K562 (cell line): ENCODE results near the gene FAM217B. TPM values are rescaled to one million over a fixed set of nuclear protein-coding genes. Genes with fewer than 3 reads are reported as not detected.

ENCODE experiments used
- ATAC-seq: fragments of 200-7000 bp; cut with Tn5 transposase; 3 replicates; pipeline ENCODE4 v1.9.1; 2020; ENCODE audit warnings: moderate library complexity
- BruUV-seq: library from RNA; stranded (reverse); fragments of 400-500 nt; replicated peaks from 2 replicates; lab custom pipeline; 2021; lab: Mats Ljungman, UMichigan
- CTCF ChIA-PET: fragments of 300-600 bp; formaldehyde crosslinking; extraction: SDS; loops from one replicate; lab custom pipeline; 2021; ENCODE audit warnings: low intra/inter-chr PET ratio; lab: Yijun Ruan, JAX
- POLR2A ChIA-PET: fragments of 300-600, 350-650 bp; sonication (Branson Sonifier 250); formaldehyde crosslinking; extraction: SDS; loops from one replicate; lab custom pipeline; 2021; ENCODE audit warnings: antibody characterized with exemption, inconsistent platforms; lab: Yijun Ruan, JAX
- DNase-seq, 4 experiments: peaks; one replicate each; pipeline versions ENCODE4 v3.0.0 to v3.0.0-alpha.2; 2011 to 2018; ENCODE audit warnings: low spot score in 3 of 4, mixed read lengths in 3 of 4; ENCODE audit errors: extremely low read depth in 1 of 4
- FAIRE-seq: peaks from 2 replicates; lab custom pipeline; 2011; peaks lifted over from hg19 to GRCh38; lab: Jason Lieb, UNC
- H2AFZ ChIP-seq: 2 replicates; pipeline ENCODE4 v1.6.0; 2011; ENCODE audit warnings: low read depth, low read length, control low read depth, inconsistent platforms
- H3K27ac ChIP-seq: fragments of 200-600 bp; 3 replicates; pipeline ENCODE4 v1.8.0; 2011; ENCODE audit warnings: low read depth, mild to moderate bottlenecking, control low read depth, inconsistent platforms, low read length, moderate library complexity, mixed read lengths; ENCODE audit errors: extremely low read depth
- H3K27me3 ChIP-seq, 2 experiments: fragments of 300-600 bp in 1 of 2; 2 replicates in 1 of 2; 3 replicates in 1 of 2; pipeline versions ENCODE4 v1.6.0 to v1.8.0; 2011; ENCODE audit warnings: inconsistent platforms in 2 of 2, low read length in 2 of 2, mild to moderate bottlenecking in 1 of 2, mixed read lengths in 1 of 2, moderate library complexity in 1 of 2; ENCODE audit not compliant: control insufficient read depth in 2 of 2, insufficient read depth in 2 of 2
- H3K36me3 ChIP-seq: fragments of 300-600 bp; 3 replicates; pipeline ENCODE4 v1.8.0; 2011; ENCODE audit warnings: mild to moderate bottlenecking, low read length, inconsistent platforms; ENCODE audit not compliant: control insufficient read depth, insufficient read depth
- H3K4me1 ChIP-seq, 2 experiments: fragments of 200-600 bp in 1 of 2; replicated peaks in 1 of 2; 2 replicates in 1 of 2; 3 replicates in 1 of 2; pipeline versions ENCODE4 v1.5.1 to v1.8.0; 2011; ENCODE audit warnings: inconsistent platforms in 2 of 2, low read length in 2 of 2, mild to moderate bottlenecking in 1 of 2, mixed read lengths in 1 of 2, moderate library complexity in 1 of 2; ENCODE audit not compliant: control insufficient read depth in 2 of 2, insufficient read depth in 2 of 2
- H3K4me2 ChIP-seq: 2 replicates; pipeline ENCODE4 v1.6.1; 2011; ENCODE audit warnings: low read length, control low read depth, inconsistent platforms, mixed read lengths; ENCODE audit not compliant: insufficient read depth
- H3K4me3 ChIP-seq: fragments of 200-600 bp; sonication (generic), shearing (Covaris generic); 2 replicates; pipeline ENCODE4 v1.5.1; 2016; ENCODE audit warnings: control low read depth, inconsistent platforms
- H3K79me2 ChIP-seq: fragments of 200-600 bp; 3 replicates; pipeline ENCODE4 v1.8.0; 2011; ENCODE audit warnings: low read length, inconsistent platforms; ENCODE audit not compliant: control insufficient read depth, insufficient read depth
- H3K9ac ChIP-seq, 2 experiments: 2 replicates each; pipeline versions ENCODE4 v1.6.0 to v1.6.1; 2011; ENCODE audit warnings: low read depth in 2 of 2, low read length in 2 of 2, control low read depth in 1 of 2, inconsistent platforms in 1 of 2, mild to moderate bottlenecking in 1 of 2, mixed read lengths in 1 of 2; ENCODE audit not compliant: insufficient read depth in 1 of 2
- H3K9me1 ChIP-seq: one replicate; pipeline ENCODE4 v1.6.0; 2011; ENCODE audit warnings: inconsistent platforms, mild to moderate bottlenecking, low read length, moderate library complexity; ENCODE audit not compliant: control insufficient read depth, insufficient read depth
- H3K9me3 ChIP-seq: replicated peaks from 2 replicates; pipeline ENCODE4 v1.5.1; 2011; ENCODE audit warnings: low read depth, low read length, inconsistent platforms; ENCODE audit not compliant: control insufficient read depth, insufficient read depth
- H4K20me1 ChIP-seq: replicated peaks from 2 replicates; pipeline ENCODE4 v1.6.1; 2011; ENCODE audit warnings: low read length, inconsistent platforms, mixed read lengths; ENCODE audit not compliant: control insufficient read depth, insufficient read depth
- MCM5 ChIP-seq: fragments of 450-650 bp; IDR thresholded peaks from 2 replicates; pipeline ENCODE4 v1.6.1; 2016; ENCODE audit warnings: low read depth
- WGBS: fragments of 100-300 bp; shearing (Covaris generic); methylation state at CpG from one replicate; pipeline ENCODE4 v1.1.6; 2016; ENCODE audit warnings: low coverage, mixed read lengths; ENCODE audit not compliant: insufficient coverage; ENCODE audit errors: missing lambda C conversion rate; 5-methylcytosine and 5-hydroxymethylcytosine counted together
- in situ Hi-C: fragments of 300-500 bp; cut with MboI; formaldehyde crosslinking; loops from 4 replicates; pipeline ENCODE4 v1.15.0; 2018; ENCODE audit warnings: inconsistent platforms, mixed read lengths
- intact Hi-C: fragments of 100-400 bp; cut with micrococcal nuclease; formaldehyde crosslinking; loops from 2 replicates; pipeline ENCODE4 v1.14.2; 2022
- polyA plus RNA-seq, 8 experiments: library from polyadenylated mRNA; depleted of rRNA in 4 of 8; stranded (reverse) in 5 of 8; unstranded in 3 of 8; fragments of >200 nt; fragmentation: Nextera tagmentation in 2 of 8; fragmentation: Illumina TruSeq in 1 of 8; extraction: Ambion mirVana in 2 of 8; extraction: Trizol in 1 of 8; gene quantifications; 2 replicates each; pipeline versions ENCODE4 v1.2.1 to v1.2.3, GENCODE V29; 2011 to 2014; ENCODE audit warnings: inconsistent platforms in 1 of 8, missing spikeins in 1 of 8
- total RNA-seq, 7 experiments: library from RNA; depleted of rRNA in 6 of 7; stranded (reverse); fragments of >200 nt in 6 of 7; fragmentation: Illumina TruSeq in 2 of 7; extraction: Trizol in 2 of 7; gene quantifications; 2 replicates each; pipeline versions ENCODE4 v1.2.1 to v1.2.3, GENCODE V29; 2011 to 2021; ENCODE audit warnings: low replicate concordance in 1 of 7
- TF ChIP-seq, protein P1 (sequence below), 3 experiments: fragments of 200-800 bp in 1 of 3; fragments of 250-450 bp in 1 of 3; fragments of 450-650 bp in 1 of 3; sonication (Bioruptor Pico) in 1 of 3; sonication (Bioruptor generic) in 1 of 3; formaldehyde crosslinking in 1 of 3; IDR thresholded peaks; 2 replicates each; pipeline versions ENCODE4 v1.6.1 to v1.8.0; 2016 to 2022; ENCODE audit warnings: mild to moderate bottlenecking in 2 of 3, missing genetic modification characterization in 2 of 3, missing compliant biosample characterization in 1 of 3, moderate library complexity in 1 of 3

FAM217B gene
- total and polyA plus RNA-seq, 9 of the 15 experiments (the other 6 are each of a cell fraction or from before 2014, with no cell fraction given), result 4.8 to 11.4 (median 6.9) TPM

DNA sequence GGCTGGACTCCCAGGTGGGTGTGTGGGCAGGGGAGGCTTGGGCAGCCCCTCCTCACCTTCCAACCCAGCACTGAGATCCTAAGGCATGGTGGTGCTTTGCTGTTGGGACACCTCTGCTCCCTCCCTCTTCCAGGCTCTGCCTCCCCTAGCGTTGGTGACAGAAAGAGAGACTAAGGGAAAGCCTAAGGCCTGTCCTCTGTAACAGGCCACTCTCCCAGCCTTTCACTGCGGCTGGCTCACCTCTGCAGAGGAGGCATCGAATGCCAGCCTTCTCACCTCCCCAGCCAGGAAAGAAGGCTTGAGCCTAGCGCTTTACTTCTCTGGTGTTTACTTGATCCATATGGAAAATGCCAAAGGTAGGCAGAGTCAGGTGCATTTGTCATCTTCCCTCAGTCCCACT is 14.5 kb downstream of the FAM217B start:
- H3K27ac ChIP-seq, result no peak overlapping the region
- ATAC-seq (peak; percentile 44; the same call in 2 of the 3 replicates), FAIRE-seq (no peak), DNase-seq (no peak)
- no peaks in the 10 kb centered on the region for H3K36me3 ChIP-seq
- BruUV-seq, result no TSS peak
- no peak overlapping the region for H3K4me3 ChIP-seq
- peaks cover 0 to 7% of the 10 kb centered on the region in 2 experiments; a peak in 1 of 5 replicates for H3K27me3 ChIP-seq
- H2AFZ ChIP-seq, result no peak overlapping the region
- H3K9me3 ChIP-seq, result no peaks in the 10 kb centered on the region
- 38% methylated on average over 3 of the region's 4 CpGs for WGBS
- H4K20me1 ChIP-seq, result peaks cover 8% of the 10 kb centered on the region; the same call in 1 of the 2 replicates
- no peak overlapping the region for H3K4me2 ChIP-seq
- no peaks in the 10 kb centered on the region for H3K79me2 ChIP-seq
- no peaks in the 10 kb centered on the region for H3K4me1 ChIP-seq
- peaks cover 2% of the 10 kb centered on the region for H3K9me1 ChIP-seq
- intact Hi-C loops (loop anchor here (2.0 kb wide), 1 partner anchor 172 kb away; no protein-coding TSS in a partner anchor), in situ Hi-C loops (no loop called here)
- POLR2A ChIA-PET, result interaction anchor here (0.7 to 1.5 kb wide), 4 partner anchors 11 to 385 kb away, joined by 3 to 6 read pairs (median 4); partner anchors contain the start of genes FAM217B and PPP1R3D
- TF ChIP-seq, protein P1, sequence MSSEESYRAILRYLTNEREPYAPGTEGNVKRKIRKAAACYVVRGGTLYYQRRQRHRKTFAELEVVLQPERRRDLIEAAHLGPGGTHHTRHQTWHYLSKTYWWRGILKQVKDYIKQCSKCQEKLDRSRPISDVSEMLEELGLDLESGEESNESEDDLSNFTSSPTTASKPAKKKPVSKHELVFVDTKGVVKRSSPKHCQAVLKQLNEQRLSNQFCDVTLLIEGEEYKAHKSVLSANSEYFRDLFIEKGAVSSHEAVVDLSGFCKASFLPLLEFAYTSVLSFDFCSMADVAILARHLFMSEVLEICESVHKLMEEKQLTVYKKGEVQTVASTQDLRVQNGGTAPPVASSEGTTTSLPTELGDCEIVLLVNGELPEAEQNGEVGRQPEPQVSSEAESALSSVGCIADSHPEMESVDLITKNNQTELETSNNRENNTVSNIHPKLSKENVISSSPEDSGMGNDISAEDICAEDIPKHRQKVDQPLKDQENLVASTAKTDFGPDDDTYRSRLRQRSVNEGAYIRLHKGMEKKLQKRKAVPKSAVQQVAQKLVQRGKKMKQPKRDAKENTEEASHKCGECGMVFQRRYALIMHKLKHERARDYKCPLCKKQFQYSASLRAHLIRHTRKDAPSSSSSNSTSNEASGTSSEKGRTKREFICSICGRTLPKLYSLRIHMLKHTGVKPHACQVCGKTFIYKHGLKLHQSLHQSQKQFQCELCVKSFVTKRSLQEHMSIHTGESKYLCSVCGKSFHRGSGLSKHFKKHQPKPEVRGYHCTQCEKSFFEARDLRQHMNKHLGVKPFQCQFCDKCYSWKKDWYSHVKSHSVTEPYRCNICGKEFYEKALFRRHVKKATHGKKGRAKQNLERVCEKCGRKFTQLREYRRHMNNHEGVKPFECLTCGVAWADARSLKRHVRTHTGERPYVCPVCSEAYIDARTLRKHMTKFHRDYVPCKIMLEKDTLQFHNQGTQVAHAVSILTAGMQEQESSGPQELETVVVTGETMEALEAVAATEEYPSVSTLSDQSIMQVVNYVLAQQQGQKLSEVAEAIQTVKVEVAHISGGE (CRISPR knock-in tag; IDR thresholded peaks at IDR 0.05), result 0 out of 6 replicates have a peak, but pooled peaks of 1 of the 3 experiments have one; percentile 29
- no peak for TF ChIP-seq MCM5
- no peak overlapping the region for H3K9ac ChIP-seq
- CTCF ChIA-PET, result interaction anchor here (1.3 kb wide), 1 partner anchor 171 kb away, joined by 4 read pairs; no protein-coding TSS in a partner anchor
